Activated CD4-positive, alpha-beta T cell treated with anti-CD3 and anti-CD28 coated beads, Interleukin-2, amount 10 ng/mL, durations not matched to agents 24 days and 14 days (primary cell): ENCODE results near the gene RFC5. TPM values are rescaled to one million over a fixed set of nuclear protein-coding genes. Genes with fewer than 3 reads are reported as not detected.

Experiments
- DNase-seq: peaks from one replicate; pipeline ENCODE4 v3.0.0; 2022
- H3K27ac Mint-ChIP-seq: one replicate; pipeline ENCODE4 v1.8.0; 2022; ENCODE audit warnings: mild to moderate bottlenecking, mixed read lengths
- H3K27me3 Mint-ChIP-seq: one replicate; pipeline ENCODE4 v1.8.0; 2022; ENCODE audit warnings: mixed read lengths
- H3K36me3 Mint-ChIP-seq: one replicate; pipeline ENCODE4 v1.8.0; 2022; ENCODE audit warnings: low read depth, mild to moderate bottlenecking, mixed read lengths
- H3K4me1 Mint-ChIP-seq: one replicate; pipeline ENCODE4 v1.8.0; 2021; ENCODE audit warnings: mixed read lengths
- H3K4me3 Mint-ChIP-seq: one replicate; pipeline ENCODE4 v1.8.0; 2022; ENCODE audit warnings: mild to moderate bottlenecking, moderate library complexity, mixed read lengths
- H3K9me3 Mint-ChIP-seq: one replicate; pipeline ENCODE4 v1.8.0; 2021; ENCODE audit warnings: mixed read lengths
- intact Hi-C: fragments of 100-400 bp; cut with micrococcal nuclease; formaldehyde crosslinking; loops from one replicate; pipeline ENCODE4 v1.15.1; 2023
- total RNA-seq: library from RNA; stranded (reverse); gene quantifications from 2 replicates; pipeline ENCODE4 v1.2.3, GENCODE V29; 2022

Gene RFC5
- total RNA-seq, 1 donor from 2014 or later = 84.4 TPM

- Mint-ChIP-seq H3K36me3 (peaks cover 65% of the 10 kb centered on the region), H3K27me3 (no peaks in the 10 kb centered on the region), H3K4me1 (peaks cover 45% of the 10 kb centered on the region), H3K9me3 (no peaks in the 10 kb centered on the region), H3K4me3 (peak overlapping the region; percentile 66), H3K27ac (peak overlapping the region; percentile 95)
- DNase-seq = no peak
- intact Hi-C loops = loop anchor here (1.0 kb wide), 2 partner anchors 8 to 9 kb away; no protein-coding TSS in a partner anchor
Observed at GRCh38 chr12:118044577-118044976, 28.1 kb downstream of the RFC5 start.

- peak overlapping the region; percentile 95 for H3K27ac Mint-ChIP-seq
- no peaks in the 10 kb centered on the region for H3K27me3 Mint-ChIP-seq
- DNase-seq = no peak
- no peak overlapping the region for H3K4me3 Mint-ChIP-seq
- peaks cover 43% of the 10 kb centered on the region for H3K4me1 Mint-ChIP-seq
- intact Hi-C loops = no loop called here
- peaks cover 3% of the 10 kb centered on the region for H3K9me3 Mint-ChIP-seq
- H3K36me3 Mint-ChIP-seq = peaks cover 71% of the 10 kb centered on the region
Observed at GRCh38 chr12:118046430-118046829, 29.9 kb downstream of the RFC5 start.

DNA sequence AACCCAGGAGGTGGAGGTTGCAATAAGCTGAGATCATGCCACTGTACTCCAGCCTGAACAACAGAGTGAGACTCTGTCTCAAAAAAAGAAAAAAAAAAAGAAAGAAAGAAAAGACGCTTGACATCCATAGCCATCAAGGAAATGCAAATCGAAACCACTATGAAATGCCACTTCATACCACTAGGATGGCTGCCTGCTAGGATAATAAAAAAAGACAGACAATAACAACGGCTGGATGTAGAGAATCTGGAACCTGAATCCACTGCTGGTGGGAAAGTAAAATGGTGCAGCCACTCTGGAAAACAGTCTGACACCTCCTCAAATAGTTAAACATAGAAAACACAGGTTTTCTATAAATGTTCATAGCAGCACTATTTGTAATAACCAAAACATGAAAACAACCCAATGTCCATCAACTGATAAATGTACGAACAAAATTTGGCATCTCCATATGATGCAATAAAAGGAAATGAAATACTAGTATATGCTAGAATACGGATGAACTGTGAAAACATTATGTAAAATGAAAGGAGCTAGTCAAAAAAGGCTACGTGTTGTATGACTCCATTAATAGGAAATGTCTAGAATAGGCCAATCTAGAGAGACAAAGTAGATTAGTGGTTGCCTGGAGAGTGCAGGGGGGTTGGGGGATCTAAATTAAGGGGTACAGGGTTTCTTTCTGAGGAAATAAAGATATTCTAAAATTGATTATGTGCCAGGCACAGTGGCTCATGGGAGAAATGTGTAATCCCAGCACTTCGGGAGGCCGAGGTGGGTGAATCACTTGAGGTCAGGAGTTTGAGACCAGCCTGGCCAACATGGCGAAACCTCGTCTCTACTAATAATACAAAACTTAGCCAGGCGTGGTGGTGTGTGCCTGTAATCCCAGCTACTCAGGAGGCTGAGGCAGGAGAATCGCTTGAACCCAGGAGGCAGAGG, 34.7 kb downstream of the RFC5 start:
- peaks cover 3% of the 10 kb centered on the region for H3K9me3 Mint-ChIP-seq
- H3K4me1 Mint-ChIP-seq = peaks cover 37% of the 10 kb centered on the region
- intact Hi-C loops = no loop called here
- peak overlapping the region; percentile 84 for H3K27ac Mint-ChIP-seq
- H3K4me3 Mint-ChIP-seq = no peak overlapping the region
- no peak for DNase-seq
- H3K27me3 Mint-ChIP-seq = no peaks in the 10 kb centered on the region
- peaks cover 56% of the 10 kb centered on the region for H3K36me3 Mint-ChIP-seq

- intact Hi-C loops = loop anchor here (1.0 kb wide), 3 partner anchors 8 to 17 kb away; no protein-coding TSS in a partner anchor
- Mint-ChIP-seq H3K9me3 (peaks cover 3% of the 10 kb centered on the region), H3K4me1 (peaks cover 32% of the 10 kb centered on the region), H3K36me3 (peaks cover 54% of the 10 kb centered on the region), H3K27ac (peak overlapping the region; percentile 84), H3K27me3 (no peaks in the 10 kb centered on the region), H3K4me3 (peak overlapping the region; percentile 48)
- DNase-seq = no peak
Observed at GRCh38 chr12:118052324-118053070, 36.0 kb downstream of the RFC5 start.

GRCh38 chr12:118053071-118053985, 36.8 kb downstream of the RFC5 start:
- no peak for DNase-seq
- H3K27ac Mint-ChIP-seq = peak overlapping the region; percentile 84
- peaks cover 3% of the 10 kb centered on the region for H3K9me3 Mint-ChIP-seq
- intact Hi-C loops = no loop called here
- H3K36me3 Mint-ChIP-seq = peaks cover 49% of the 10 kb centered on the region
- no peaks in the 10 kb centered on the region for H3K27me3 Mint-ChIP-seq
- peak overlapping the region; percentile 20 for H3K4me3 Mint-ChIP-seq
- H3K4me1 Mint-ChIP-seq = peaks cover 35% of the 10 kb centered on the region

DNA sequence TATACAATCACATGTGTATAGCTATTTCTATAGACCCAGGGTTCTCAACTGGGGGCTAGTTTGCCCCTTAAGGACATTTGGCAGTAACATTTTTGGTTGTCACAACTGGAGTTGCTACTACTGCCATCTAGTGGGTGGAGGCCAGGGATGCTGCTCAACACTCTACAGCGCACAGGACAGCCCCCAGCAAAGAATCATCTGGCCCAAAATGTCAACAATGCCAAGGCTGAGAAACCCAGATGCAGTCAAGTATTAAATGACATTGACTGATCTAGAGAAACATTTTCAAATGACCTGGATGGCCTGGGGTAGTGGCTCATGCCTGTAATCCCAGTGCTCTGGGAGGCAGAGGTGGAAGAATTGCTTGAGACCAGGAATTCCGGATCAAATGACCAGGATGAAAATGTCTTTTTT, 38.6 kb downstream of the RFC5 start:
- Mint-ChIP-seq H3K36me3 (peaks cover 42% of the 10 kb centered on the region), H3K27ac (peak overlapping the region; percentile 79), H3K4me3 (no peak overlapping the region), H3K4me1 (peaks cover 48% of the 10 kb centered on the region), H3K9me3 (peaks cover 3% of the 10 kb centered on the region), H3K27me3 (no peaks in the 10 kb centered on the region)
- intact Hi-C loops = loop anchor here (2.0 kb wide), 1 partner anchor 180 kb away; no protein-coding TSS in a partner anchor
- peak; percentile 91 for DNase-seq

DNA sequence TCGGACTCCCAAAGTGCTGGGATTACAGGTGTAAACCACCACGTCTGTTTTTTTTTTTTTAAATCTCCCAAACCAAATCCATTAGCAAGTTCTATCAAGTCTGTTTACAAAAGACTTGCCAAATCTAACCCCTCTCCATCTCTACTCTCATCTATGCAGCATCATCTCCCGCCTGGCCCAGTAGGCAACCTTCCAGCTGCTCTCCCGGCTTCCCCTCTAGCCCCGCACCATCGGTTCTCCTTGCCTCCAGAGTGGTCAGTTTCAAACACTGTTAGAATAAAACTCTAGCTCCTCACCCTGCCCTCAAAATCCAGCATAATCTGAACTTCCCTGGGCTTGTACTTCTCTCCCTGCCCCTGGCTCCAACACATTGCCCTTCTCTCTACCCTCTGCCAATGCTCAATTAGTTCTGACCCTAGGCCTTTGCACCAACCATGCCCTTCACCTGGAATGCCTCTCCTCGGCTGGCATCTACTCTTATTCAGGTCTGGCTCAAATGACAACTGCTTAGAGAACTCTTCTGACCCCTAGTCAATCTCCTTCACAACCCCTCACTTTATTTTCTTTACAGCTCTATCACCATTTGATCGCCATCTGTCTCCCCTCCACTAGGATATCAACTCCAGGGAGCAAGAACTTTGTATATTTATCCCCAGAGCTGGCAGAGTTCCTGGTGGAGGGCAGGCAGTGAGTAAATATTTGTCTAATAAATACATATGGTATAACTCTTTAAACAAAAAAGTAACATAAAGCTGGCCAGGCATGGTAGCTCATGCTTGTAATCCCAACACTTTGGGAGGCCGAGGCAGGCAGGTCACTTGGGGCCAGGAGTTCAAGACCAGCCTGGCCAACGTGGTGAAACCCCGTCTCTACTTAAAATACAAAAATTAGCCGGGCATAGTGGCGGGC, 39.6 kb downstream of the RFC5 start:
- H3K36me3 Mint-ChIP-seq = peaks cover 36% of the 10 kb centered on the region
- H3K4me1 Mint-ChIP-seq = peaks cover 48% of the 10 kb centered on the region
- H3K9me3 Mint-ChIP-seq = peaks cover 2% of the 10 kb centered on the region

GRCh38 chr12:118058227-118058626, 41.7 kb downstream of the RFC5 start:
- intact Hi-C loops = no loop called here
- Mint-ChIP-seq H3K27me3 (no peaks in the 10 kb centered on the region), H3K27ac (no peak overlapping the region), H3K4me3 (no peak overlapping the region), H3K36me3 (peaks cover 30% of the 10 kb centered on the region), H3K4me1 (peaks cover 37% of the 10 kb centered on the region), H3K9me3 (no peaks in the 10 kb centered on the region)
- DNase-seq = no peak

More for the DNA sequence above, 39.6 kb downstream of the RFC5 start:
- no peak overlapping the region for H3K4me3 Mint-ChIP-seq
- peak overlapping the region; percentile 79 for H3K27ac Mint-ChIP-seq
- no peak for DNase-seq
- intact Hi-C loops = loop anchor here (2.0 kb wide), 1 partner anchor 181 kb away; no protein-coding TSS in a partner anchor
- H3K27me3 Mint-ChIP-seq = no peaks in the 10 kb centered on the region

DNA sequence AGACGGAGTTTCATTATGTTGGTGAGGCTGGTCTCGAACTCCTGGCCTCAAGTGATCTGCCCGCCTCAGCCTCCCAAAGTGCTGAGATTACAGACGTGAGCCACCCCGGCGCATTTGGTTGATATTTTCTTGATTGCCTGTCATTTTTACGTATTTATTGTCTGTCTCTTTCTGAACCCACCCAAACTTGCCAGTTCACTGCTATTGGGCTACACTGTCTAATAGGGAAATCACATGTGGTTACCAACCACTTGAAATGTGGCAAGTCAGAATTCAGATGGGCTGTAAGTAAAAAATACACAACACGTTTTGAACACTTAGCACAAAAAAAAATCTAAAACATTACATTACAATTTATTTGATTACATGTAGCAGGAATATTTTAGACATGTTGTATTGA, 42.4 kb downstream of the RFC5 start:
- peak overlapping the region; percentile 93 for H3K4me3 Mint-ChIP-seq
- peaks cover 29% of the 10 kb centered on the region for H3K36me3 Mint-ChIP-seq
- no peaks in the 10 kb centered on the region for H3K27me3 Mint-ChIP-seq
- H3K27ac Mint-ChIP-seq = peak overlapping the region; percentile 96
- intact Hi-C loops = no loop called here
- H3K9me3 Mint-ChIP-seq = no peaks in the 10 kb centered on the region
- DNase-seq = no peak
- peaks cover 37% of the 10 kb centered on the region for H3K4me1 Mint-ChIP-seq

- no peaks in the 10 kb centered on the region for H3K27me3 Mint-ChIP-seq
- H3K4me1 Mint-ChIP-seq = peaks cover 44% of the 10 kb centered on the region
- H3K4me3 Mint-ChIP-seq = peak overlapping the region; percentile 93
- no peaks in the 10 kb centered on the region for H3K9me3 Mint-ChIP-seq
- peaks cover 32% of the 10 kb centered on the region for H3K36me3 Mint-ChIP-seq
- peak overlapping the region; percentile 96 for H3K27ac Mint-ChIP-seq
- DNase-seq = no peak
- intact Hi-C loops = loop anchor here (1.0 to 5.0 kb wide), 5 partner anchors 7 to 317 kb away; partner anchors contain the start of genes RFC5 and SUDS3
Observed at GRCh38 chr12:118059341-118060191, 43.1 kb downstream of the RFC5 start.

GRCh38 chr12:118060301-118061010, 44.0 kb downstream of the RFC5 start:
- H3K4me1 Mint-ChIP-seq = peaks cover 50% of the 10 kb centered on the region
- no peaks in the 10 kb centered on the region for H3K9me3 Mint-ChIP-seq
- H3K27me3 Mint-ChIP-seq = no peaks in the 10 kb centered on the region
- peak overlapping the region; percentile 96 for H3K27ac Mint-ChIP-seq
- intact Hi-C loops = loop anchor here (1.0 to 5.0 kb wide), 7 partner anchors 8 to 316 kb away; partner anchors contain the start of genes PEBP1, RFC5 and SUDS3
- H3K4me3 Mint-ChIP-seq = peak overlapping the region; percentile 93
- DNase-seq = peak; percentile 86
- H3K36me3 Mint-ChIP-seq = peaks cover 30% of the 10 kb centered on the region
